ENCODE measurements around the gene HTR3A. TPM values are rescaled to one million over a fixed set of nuclear protein-coding genes. Genes with fewer than 3 reads are reported as not detected.

Gene HTR3A
- total RNA-seq, 1 donor from 2014 or later, result not detected

DNA sequence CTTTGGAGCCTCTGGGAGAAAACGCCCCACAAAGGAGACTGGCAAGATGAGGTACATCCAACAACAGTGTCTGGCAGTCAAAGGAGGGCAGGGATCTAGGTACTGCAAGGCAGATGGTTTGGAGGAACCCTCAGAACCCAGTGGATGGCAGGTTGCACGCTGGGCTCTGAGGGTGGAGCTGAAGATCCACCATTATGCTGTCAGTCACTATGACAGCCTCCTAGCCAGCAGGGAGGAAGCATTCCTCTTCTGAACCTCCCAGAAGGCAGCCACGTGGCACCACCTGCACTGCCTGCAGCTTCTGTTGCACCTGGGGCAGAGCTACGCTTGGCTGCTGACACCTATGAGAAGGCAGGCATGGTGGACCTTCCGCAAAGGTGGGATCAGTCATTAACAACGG is 40.2 kb downstream of the HTR3A start:
- DNase-seq (ENCODE audit: low spot score) (no peak), ATAC-seq (no peak)

DNA sequence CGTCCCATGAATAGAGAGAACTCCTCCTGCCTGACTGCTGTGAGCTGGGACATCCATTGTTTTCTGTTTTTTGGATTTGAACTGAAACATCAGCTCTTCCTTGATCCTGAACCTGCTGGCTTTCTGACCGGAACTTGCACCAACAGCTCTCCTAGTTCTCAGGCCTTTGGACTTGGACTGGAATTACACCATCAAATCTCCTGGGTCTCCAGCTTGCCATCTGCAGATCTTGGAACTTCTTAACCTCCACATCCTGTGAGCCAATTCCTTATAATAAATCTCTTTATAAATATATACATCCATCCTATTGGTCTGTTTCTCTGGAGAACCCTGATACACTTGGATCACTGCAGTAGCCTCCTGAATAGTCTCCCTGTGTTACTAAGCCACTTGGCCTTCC is 42.1 kb downstream of the HTR3A start:
- ATAC-seq (no peak), DNase-seq (ENCODE audit: low spot score) (no peak)

DNA sequence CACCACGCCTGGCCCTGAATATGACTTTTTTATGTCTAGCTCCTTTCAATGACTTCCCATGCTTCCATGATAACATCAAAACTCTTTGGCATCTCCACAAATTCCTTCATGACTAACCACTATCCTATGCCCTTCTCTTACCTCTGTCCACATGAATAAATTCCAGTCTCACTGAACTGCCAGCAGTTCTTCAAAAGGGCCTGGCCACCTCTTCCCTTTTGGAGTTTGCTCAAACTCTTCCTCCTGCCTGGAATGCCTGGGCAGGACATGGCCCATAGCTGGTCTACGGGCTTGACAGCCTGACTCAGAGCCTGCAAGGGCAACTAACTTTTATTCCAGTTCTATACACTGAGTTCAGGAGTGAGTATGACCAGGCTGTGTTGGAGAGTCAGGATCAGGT is 42.8 kb downstream of the HTR3A start:
- no peak for ATAC-seq

DNA sequence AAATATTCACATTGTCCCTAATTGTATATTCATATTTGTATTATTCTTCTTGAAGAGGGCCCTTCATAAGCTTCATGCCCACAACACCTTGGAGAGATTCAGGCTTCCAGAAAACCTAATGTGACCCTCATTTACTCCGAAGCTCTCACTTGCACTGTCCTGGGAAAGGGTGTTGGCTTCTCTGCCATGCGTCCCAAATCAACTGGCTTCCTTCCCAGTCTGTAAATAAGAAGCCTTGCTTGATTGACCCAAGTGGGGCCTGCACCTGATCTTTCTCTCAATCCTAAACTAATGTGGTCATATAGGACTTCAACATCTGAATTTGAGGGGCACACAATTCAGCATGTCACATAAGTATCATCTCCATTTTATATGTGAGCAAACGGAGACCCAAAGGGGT is 44.1 kb downstream of the HTR3A start:
- DNase-seq (ENCODE audit: low spot score) (no peak), ATAC-seq (peak; percentile 81)

More for the DNA sequence above, 42.8 kb downstream of the HTR3A start:
- DNase-seq (ENCODE audit: low spot score), result no peak

DNA sequence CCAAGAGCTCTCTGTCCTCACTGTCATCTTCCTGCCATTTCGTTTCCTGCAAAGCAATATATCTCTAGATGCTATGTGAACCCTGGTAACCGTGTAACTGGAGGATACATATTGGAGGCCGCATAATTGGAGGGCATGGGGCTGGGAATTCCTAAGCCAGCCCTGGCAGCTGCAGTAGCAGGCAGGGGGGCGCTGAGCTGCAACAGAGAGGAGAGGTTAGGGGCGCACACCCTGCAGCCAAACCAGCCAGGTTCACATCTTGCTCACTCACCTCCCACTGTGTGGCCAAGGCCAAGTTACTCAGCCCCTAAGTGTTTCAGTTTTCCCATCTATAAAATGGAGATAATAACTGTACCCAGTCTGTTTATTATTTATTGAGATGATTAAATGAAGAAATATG is 44.7 kb downstream of the HTR3A start:
- DNase-seq (ENCODE audit: low spot score) (no peak), ATAC-seq (no peak)

DNA sequence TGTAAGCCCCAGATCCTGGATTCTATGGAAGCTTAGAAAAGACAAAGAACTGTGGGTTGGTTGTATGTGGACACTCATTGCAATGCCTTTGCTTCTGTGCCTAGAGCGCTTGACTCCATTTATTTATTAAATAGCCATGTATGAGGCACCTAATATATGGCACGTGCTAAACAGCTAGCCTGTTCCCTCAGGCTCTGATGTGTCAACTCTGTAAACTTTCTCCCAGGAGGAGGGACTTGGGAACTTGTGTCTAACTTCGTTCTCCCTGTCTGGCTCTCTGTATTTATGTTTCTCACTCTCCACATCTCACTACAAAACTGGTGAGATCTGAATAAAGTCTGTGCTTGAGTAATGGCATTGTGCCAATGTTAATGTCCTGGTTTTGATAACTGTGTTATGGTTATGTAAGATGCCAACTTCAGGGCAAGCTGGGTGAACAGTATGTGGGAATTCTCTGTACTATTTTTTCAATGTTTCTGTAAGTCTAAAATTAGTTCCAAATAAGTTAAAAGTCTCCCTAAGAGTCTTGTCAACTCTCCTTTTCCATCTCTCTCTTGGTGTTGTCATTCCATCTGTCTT is 50.5 kb downstream of the HTR3A start:
- DNase-seq (ENCODE audit: low spot score) (no peak), ATAC-seq (peak; percentile 66)

DNA sequence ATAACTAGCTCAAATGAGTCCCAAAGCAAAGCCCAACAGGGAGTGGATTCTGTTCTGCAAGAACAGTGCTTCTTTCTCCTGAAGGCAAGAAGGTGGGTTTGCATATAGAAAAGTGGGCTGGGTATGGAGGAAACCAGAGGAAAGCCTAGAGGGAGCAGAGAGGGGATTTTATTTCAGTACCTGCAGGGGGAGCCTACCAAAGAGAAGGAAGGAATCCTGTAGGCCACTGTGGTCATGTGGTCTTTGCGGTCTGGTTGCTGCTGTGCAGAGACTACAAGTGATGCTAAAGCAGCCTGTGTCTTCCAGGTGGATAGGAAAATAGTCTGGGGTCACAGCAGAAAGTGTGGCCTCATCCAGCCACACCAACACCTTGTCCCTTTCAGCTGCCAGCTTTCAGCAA is 51.4 kb downstream of the HTR3A start:
- DNase-seq (ENCODE audit: low spot score), result no peak
- ATAC-seq, result no peak

DNA sequence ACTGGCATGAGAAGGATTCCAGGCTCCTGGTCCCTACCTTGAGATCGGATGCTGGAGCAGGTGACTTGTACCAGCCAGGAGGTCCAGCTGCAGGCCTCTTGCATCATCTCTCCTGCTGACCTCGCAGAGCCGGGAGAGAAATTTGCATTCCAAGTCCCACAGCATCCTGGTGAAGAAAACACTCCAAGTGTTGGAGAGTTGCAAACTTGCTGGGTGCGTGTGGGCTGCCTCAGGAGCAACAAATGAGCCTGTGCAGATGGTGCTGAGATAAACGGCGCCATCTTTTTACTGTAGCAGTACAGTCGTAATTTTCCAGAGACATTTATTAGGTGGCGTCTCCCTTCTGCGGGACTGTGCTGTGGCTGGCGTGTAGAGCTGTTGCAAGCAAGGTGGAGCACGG is 52.5 kb downstream of the HTR3A start:
- ATAC-seq (no peak), DNase-seq (ENCODE audit: low spot score) (no peak)

DNA sequence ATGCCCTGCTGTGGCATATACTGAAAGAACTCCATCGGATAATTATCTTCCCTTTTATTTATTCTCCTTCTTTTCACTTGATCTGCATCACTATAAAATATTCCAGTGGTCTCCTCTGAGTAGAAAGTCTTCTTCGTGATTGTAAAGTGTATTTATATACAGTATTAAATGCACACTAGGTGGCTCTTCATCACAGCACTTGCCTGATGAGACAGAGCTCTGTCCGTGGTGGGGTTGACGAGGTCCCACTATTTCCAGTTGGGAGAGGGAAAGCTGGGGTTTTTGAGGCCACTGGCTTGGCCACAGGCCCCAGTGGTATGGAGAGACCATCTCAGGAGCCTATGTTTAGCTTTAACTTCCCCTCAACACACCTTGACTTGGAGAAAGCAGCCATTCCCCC is 53.0 kb downstream of the HTR3A start:
- peak; percentile 40 for ATAC-seq

DNA sequence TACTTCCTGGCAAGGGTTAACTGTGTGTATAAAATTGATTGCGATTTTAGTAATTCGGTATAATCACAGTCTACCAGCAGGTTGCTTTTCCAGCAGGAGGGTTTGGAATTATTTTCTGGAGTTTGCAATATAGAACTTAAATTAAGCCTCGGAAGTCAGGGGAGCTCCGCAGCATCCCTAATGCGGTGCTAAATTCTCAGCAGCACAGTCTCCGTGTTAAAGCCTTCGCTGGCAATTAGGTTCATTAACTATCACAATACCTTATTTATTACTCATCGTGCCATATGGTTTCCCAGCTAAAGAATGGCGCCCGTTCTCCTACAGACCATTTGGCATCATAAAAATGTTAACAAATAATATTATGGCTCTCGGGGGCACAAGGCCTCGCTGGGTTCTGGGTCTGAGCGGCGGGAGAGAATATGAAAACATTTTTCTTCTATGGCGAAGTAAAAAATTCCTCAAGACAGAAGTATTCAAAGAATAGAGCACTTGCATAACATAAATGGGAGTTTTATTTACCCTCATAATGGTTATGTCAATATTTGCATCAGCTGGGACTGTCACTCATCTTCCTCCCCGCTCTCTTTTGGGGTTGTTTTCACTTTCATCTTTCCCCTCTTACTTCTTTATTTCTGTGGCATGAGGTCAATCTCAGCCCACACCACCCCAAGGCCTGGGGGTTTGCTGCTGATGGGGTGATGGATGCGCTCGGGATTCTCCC is 56.5 kb downstream of the HTR3A start:
- DNase-seq (ENCODE audit: low spot score) (no peak), ATAC-seq (no peak)

More for the DNA sequence above, 53.0 kb downstream of the HTR3A start:
- no peak for DNase-seq (ENCODE audit: low spot score)

DNA sequence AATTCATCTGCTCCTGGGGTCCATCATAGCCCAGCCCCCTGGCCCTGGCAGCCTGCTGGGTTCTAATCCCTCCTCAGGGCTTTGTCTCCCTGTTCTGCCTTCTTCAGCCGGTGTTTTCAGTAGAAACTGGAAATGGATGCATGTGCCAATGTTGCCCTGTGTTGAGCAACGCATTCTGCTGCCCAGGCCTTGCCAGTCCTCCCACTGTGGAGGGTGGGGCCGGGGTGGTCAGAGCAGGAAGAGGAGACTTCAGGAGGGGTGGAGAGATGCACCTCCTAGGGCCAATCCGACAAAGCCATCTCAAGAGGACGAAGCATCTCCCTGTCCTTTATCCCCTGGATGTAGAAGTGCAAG is 57.0 kb downstream of the HTR3A start:
- ATAC-seq (peak; percentile 19), DNase-seq (ENCODE audit: low spot score) (no peak)

DNA sequence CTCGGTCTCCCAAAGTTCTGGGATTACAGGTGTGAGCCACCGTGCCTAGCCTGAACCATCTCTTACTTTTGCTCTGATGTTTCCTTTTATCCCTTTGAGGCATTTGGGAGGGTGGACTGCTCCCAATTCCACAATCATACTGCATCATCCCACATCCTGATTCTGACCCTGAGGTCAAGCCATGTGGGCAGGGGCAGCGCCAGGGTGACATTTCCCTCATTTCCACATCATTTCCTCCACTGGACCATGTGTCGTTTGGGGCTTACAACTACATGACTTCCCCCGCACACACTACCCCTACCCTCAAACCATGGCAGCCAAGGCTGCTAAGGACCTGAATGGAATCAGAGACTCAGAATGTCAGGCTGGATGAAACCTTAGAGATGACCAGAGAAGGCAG is 58.2 kb downstream of the HTR3A start:
- no peak for DNase-seq (ENCODE audit: low spot score)
- no peak for ATAC-seq

DNA sequence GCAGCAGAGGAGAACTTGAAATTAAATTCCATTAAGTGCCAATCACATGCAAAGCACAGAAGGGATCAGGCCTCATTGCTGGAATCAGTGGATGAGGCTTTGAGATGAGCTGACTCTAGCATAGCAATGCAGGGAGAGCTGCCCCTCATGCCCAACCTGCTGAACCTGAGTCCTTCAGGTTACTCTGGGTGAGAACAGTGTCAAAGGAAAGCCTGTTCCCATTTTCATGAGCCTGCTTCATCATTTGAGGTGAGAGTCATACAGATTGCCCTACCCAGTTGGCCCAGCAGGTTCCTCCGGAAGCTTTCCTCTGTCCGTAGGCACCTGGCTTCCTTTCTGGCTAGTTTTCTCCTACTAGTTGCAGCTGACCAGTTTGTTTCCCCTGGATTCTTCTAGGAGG is 58.7 kb downstream of the HTR3A start:
- no peak for ATAC-seq
- DNase-seq (ENCODE audit: low spot score), result no peak

DNA sequence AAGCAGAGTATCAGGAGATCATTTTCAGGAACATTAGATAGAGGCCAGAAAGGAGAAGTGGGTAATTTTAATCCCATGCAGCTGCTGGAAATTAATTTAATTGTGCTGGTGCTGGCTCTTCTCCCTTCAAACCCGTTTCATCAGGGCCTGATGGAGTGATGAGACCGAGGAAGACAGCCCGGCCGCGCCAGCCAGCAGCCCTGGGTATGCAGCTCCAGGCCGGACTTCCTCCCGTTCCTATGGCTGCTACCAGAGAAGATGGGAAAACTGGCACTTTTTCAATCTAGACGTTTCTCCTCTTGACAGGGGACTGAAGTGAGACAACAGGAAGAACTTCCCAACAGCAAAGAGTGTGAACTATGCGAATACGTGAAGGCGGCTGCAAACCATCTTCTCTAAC is 60.0 kb downstream of the HTR3A start:
- ATAC-seq (no peak), DNase-seq (ENCODE audit: low spot score) (no peak)

DNA sequence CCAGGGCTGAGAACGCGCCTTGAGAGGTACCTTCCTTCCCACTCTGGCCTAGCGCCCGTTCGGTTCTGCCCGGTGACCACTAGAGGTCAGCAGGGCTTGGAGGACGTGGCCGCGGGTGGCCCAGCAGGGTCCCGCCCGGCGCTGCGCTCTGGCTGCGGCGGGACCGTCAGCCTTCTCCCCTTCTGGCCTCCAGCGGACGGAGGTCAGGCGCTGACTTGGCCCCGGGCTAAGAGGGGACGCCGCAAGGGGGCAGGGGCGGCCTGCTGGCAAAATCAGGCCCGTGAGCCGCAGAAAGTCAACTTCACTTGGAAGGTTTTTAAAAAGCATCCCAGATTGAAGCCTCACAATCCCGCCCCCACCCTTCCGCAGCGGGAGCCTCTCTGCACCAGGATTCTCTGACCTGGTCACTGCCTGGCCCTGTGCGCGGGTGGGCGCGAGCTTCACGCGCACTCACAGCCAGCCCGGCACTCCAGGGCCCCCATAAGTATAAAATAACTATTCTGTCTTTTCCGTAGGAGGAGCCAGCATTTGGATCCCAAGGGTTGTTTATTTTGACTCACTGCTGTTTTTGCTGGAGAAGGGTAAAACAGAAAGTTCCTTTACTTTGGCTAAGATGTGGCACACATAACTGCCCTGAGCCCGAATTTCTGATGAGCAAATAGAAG is 61.4 kb downstream of the HTR3A start:
- peak; percentile 90 for DNase-seq (ENCODE audit: low spot score)
- ATAC-seq, result peak; percentile 96

DNA sequence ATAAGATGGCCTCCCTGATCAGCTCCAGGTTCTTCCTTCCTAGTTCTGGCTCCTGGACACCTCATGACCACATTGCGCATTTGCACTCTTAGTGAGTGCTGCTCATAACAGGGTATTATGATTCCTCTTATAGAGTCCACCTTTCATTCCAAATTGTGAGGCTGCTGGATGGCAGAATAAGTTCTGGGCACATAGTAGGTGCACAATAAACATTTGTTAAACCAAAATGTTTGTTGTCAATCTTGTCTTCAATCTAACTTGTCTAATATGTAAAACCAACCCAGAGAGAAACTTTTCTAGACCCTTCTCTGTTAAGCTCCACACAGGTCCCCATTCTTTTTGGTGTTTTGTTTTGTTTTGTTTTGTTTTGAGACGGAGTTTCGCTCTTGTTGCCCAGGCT is 62.0 kb downstream of the HTR3A start:
- ATAC-seq (no peak), DNase-seq (ENCODE audit: low spot score) (no peak)

DNA sequence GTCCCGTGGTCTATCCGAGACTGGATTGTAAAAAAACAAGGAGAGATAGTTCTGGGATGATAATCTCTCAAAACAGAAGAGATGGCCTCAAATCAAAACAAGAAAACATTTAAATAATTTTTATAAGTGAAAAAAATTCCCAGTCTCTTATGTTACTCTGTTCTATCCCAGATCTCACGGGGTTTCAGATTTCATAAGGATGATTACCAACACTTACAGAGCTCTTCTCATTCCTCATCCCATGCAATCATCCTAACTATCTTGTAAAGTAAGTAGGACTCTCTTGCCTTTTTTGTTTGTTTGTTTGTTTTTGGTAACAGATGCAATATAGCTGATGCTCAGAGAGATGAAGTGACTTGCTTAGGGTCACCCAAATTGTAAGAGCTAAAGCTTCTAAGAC is 64.6 kb downstream of the HTR3A start:
- ATAC-seq (no peak), DNase-seq (ENCODE audit: low spot score) (no peak)

Other genes starting within 250 kb of the HTR3A start
- gene ZW10, start 201.4 kb upstream of the HTR3A start, total RNA-seq, result 6.3 TPM
- gene CLDN25, start 195.3 kb upstream of the HTR3A start, total RNA-seq, result not detected
- 11.6 TPM for gene USP28, start 99.5 kb upstream of the HTR3A start, total RNA-seq
- not detected for gene HTR3B, start 70.3 kb upstream of the HTR3A start, total RNA-seq
- 160 TPM for gene ZBTB16, start 84.6 kb downstream of the HTR3A start, total RNA-seq

Data from left lobe of liver (tissue), 2 donors.